B cell (primary cell): Measurements from ENCODE around the gene ETAA1. TPM values are rescaled to one million over a fixed set of nuclear protein-coding genes. Genes with fewer than 3 reads are reported as not detected.

Experiments used
- ATAC-seq: fragments of 200-7000 bp; cut with Tn5 transposase; one replicate; pipeline ENCODE4 v1.10.0; 2021; ENCODE audit warnings: low read depth, mild to moderate bottlenecking, moderate number of reproducible peaks, moderate library complexity
- CTCF ChIA-PET: fragments of 350-600 bp; sonication (Branson Sonifier 250); formaldehyde crosslinking; loops from one replicate; lab custom pipeline; 2021; ENCODE audit warnings: antibody characterized with exemption, inconsistent platforms; lab: Charles Lee
- POLR2A ChIA-PET: fragments of 350-600 bp; sonication (Branson Sonifier 250); formaldehyde crosslinking; loops from one replicate; lab custom pipeline; 2021; ENCODE audit warnings: antibody characterized with exemption; lab: Charles Lee
- DNase-seq: peaks from one replicate; pipeline ENCODE4 v3.0.0; 2013
- H2AFZ ChIP-seq: 2 replicates; pipeline ENCODE4 v1.6.1; 2012; ENCODE audit warnings: mild to moderate bottlenecking, low read depth, low read length; ENCODE audit not compliant: insufficient read depth, poor library complexity, severe bottlenecking
- H3K27ac ChIP-seq, 2 donors: 1 replicate in 1 of 2; 2 replicates in 1 of 2; pipeline ENCODE4 v1.5.1; 2012 to 2013; ENCODE audit warnings: low read length in 2 of 2, mild to moderate bottlenecking in 2 of 2, moderate library complexity in 1 of 2
- H3K27me3 ChIP-seq, 4 experiments: fragments of 200-600 bp in 1 of 4; sonication (generic) in 1 of 4; replicated peaks in 1 of 4; 1 replicate in 2 of 4; 2 replicates in 2 of 4; pipeline versions ENCODE4 v1.6.1 to v1.7.0; 2013 to 2016; ENCODE audit warnings: low read length in 3 of 4, mild to moderate bottlenecking in 2 of 4, mixed read lengths in 1 of 4, moderate library complexity in 1 of 4; ENCODE audit not compliant: insufficient read depth in 4 of 4, control insufficient read depth in 3 of 4; ENCODE audit errors: control extremely low read depth in 1 of 4
- H3K36me3 ChIP-seq, 2 experiments: replicated peaks in 1 of 2; 1 replicate in 1 of 2; 2 replicates in 1 of 2; pipeline versions ENCODE4 v1.6.1 to v1.7.1; 2013; ENCODE audit warnings: low read length in 1 of 2; ENCODE audit not compliant: insufficient read depth in 2 of 2, control insufficient read depth in 1 of 2; ENCODE audit errors: control extremely low read depth in 1 of 2, extremely low read depth in 1 of 2
- H3K4me1 ChIP-seq, 2 donors: fragments of 200-600 bp in 1 of 2; sonication (generic) in 1 of 2; 1 replicate in 1 of 2; 2 replicates in 1 of 2; pipeline versions ENCODE4 v1.5.1 to v1.6.1; 2013 to 2017; ENCODE audit warnings: low read length in 2 of 2; ENCODE audit not compliant: control insufficient read depth in 2 of 2, insufficient read depth in 2 of 2
- H3K4me2 ChIP-seq: replicated peaks from 2 replicates; pipeline ENCODE3; 2012; ENCODE audit warnings: mild to moderate bottlenecking, low read depth, low read length; ENCODE audit not compliant: poor library complexity, severe bottlenecking
- H3K4me3 ChIP-seq, 5 experiments: fragments of 200-600 bp in 1 of 5; sonication (generic) in 1 of 5; 1 replicate in 3 of 5; 2 replicates in 2 of 5; pipeline versions ENCODE4 v1.5.1 to v1.7.0; 2011 to 2016; ENCODE audit warnings: low read length in 4 of 5, mild to moderate bottlenecking in 4 of 5, low read depth in 2 of 5, control low read depth in 1 of 5, moderate library complexity in 1 of 5; ENCODE audit not compliant: insufficient read depth in 1 of 5; ENCODE audit errors: control extremely low read depth in 1 of 5, extremely low read depth in 1 of 5
- H3K79me2 ChIP-seq: fragments of 200-600 bp; sonication (generic); one replicate; pipeline ENCODE4 v1.6.0; 2016; ENCODE audit warnings: low read length; ENCODE audit not compliant: control insufficient read depth, insufficient read depth
- H3K9ac ChIP-seq: fragments of 200-600 bp; sonication (generic); 2 replicates; pipeline ENCODE4 v1.6.1; 2017; ENCODE audit warnings: mild to moderate bottlenecking, low read length, moderate library complexity
- H3K9me3 ChIP-seq, 3 donors: one replicate each; pipeline versions ENCODE4 v1.6.1 to v1.7.1; 2013; ENCODE audit warnings: low read length in 2 of 3; ENCODE audit not compliant: control insufficient read depth in 2 of 3, insufficient read depth in 1 of 3; ENCODE audit errors: control extremely low read depth in 1 of 3
- H4K20me1 ChIP-seq: 2 replicates; pipeline ENCODE4 v1.6.0; 2012; ENCODE audit warnings: mild to moderate bottlenecking, low read length; ENCODE audit not compliant: insufficient read depth, control insufficient read depth, poor library complexity, severe bottlenecking
- H3K27ac Mint-ChIP-seq: one replicate; pipeline ENCODE4 v1.8.0; 2021; ENCODE audit warnings: mixed read lengths
- H3K27me3 Mint-ChIP-seq: one replicate; pipeline ENCODE4 v1.8.0; 2021; ENCODE audit warnings: mixed read lengths
- H3K4me1 Mint-ChIP-seq: one replicate; pipeline ENCODE4 v1.8.0; 2021; ENCODE audit warnings: mixed read lengths
- H3K4me3 Mint-ChIP-seq: one replicate; pipeline ENCODE4 v1.8.0; 2021; ENCODE audit warnings: mixed read lengths
- H3K9me3 Mint-ChIP-seq: one replicate; pipeline ENCODE4 v1.8.0; 2022; ENCODE audit warnings: mixed read lengths; ENCODE audit not compliant: insufficient read depth
- CTCF ChIP-seq: fragments of 200-600 bp; IDR thresholded peaks from one replicate; pipeline ENCODE4 v1.8.0; 2022; ENCODE audit warnings: antibody characterized with exemption, mild to moderate bottlenecking
- EZH2 ChIP-seq: IDR thresholded peaks from 2 replicates; pipeline ENCODE4 v1.6.1; 2012; ENCODE audit warnings: borderline replicate concordance, low read depth, mild to moderate bottlenecking, moderate library complexity, low read length; ENCODE audit not compliant: insufficient read depth, poor library complexity, severe bottlenecking
- WGBS: methylation state at CpG from one replicate; pipeline ENCODE4 v1.1.5; 2013; ENCODE audit warnings: missing lambda C conversion rate; ENCODE audit not compliant: insufficient coverage; 5-methylcytosine and 5-hydroxymethylcytosine counted together
- intact Hi-C: fragments of 100-400 bp; cut with micrococcal nuclease; formaldehyde crosslinking; loops from one replicate; pipeline ENCODE4 v1.10.0; 2022
- polyA plus RNA-seq: library from polyadenylated mRNA; depleted of rRNA; stranded (reverse); fragments of >200 nt; gene quantifications from 2 replicates; pipeline ENCODE4 v1.2.3, GENCODE V29; 2012
- total RNA-seq, 2 donors: library from RNA; stranded (reverse); fragments of 120-200 nt in 1 of 2; gene quantifications; 1 replicate in 1 of 2; 2 replicates in 1 of 2; pipeline versions ENCODE4 v1.2.3 to v1.2.4, GENCODE V29; 2013 to 2022

The ETAA1 gene
- total and polyA plus RNA-seq, 2 donors (not counting 1 experiment from before 2014, with no cell fraction given), result 6.2 to 15.3 TPM

- Mint-ChIP-seq H3K9me3 (no peaks in the 10 kb centered on the region), H3K27ac (no peak overlapping the region), H3K4me1 (peaks cover 10% of the 10 kb centered on the region), H3K27me3 (no peaks in the 10 kb centered on the region), H3K4me3 (no peak overlapping the region)
- H3K9me3 ChIP-seq, result no peaks in the 10 kb centered on the region
- no peak for TF ChIP-seq CTCF
- TF ChIP-seq EZH2, result no peak
- H3K9ac ChIP-seq, result no peak overlapping the region
- no peak overlapping the region for H3K27ac ChIP-seq
- H3K4me3 ChIP-seq, result no peak overlapping the region
- no peak overlapping the region for H3K4me2 ChIP-seq
- intact Hi-C loops, result no loop called here
- peaks cover 0 to 3% of the 10 kb centered on the region in 2 donors for H3K4me1 ChIP-seq
- ChIA-PET CTCF (no interaction called here), POLR2A (no interaction called here)
- DNase-seq (no peak), ATAC-seq (no peak)
- no peak overlapping the region for H2AFZ ChIP-seq
- no peaks in the 10 kb centered on the region for H4K20me1 ChIP-seq
- no peaks in the 10 kb centered on the region for H3K79me2 ChIP-seq
- H3K36me3 ChIP-seq, result no peaks in the 10 kb centered on the region
- no peaks in the 10 kb centered on the region for H3K27me3 ChIP-seq
Observed at GRCh38 chr2:67393237-67393636, 3.9 kb upstream of the ETAA1 start.

GRCh38 chr2:67394734-67395133 lies 2.4 kb upstream of the ETAA1 start:
- Histone ChIP-seq H3K4me1 (peaks cover 0 to 4% of the 10 kb centered on the region in 2 donors), H3K36me3 (no peaks in the 10 kb centered on the region), H3K79me2 (no peaks in the 10 kb centered on the region), H3K9ac (no peak overlapping the region), H3K27ac (no peak overlapping the region), H3K9me3 (no peaks in the 10 kb centered on the region), H3K27me3 (no peaks in the 10 kb centered on the region), H3K4me3 (no peak overlapping the region), H4K20me1 (no peaks in the 10 kb centered on the region), H3K4me2 (no peak overlapping the region), H2AFZ (no peak overlapping the region)
- TF ChIP-seq EZH2, result no peak
- TF ChIP-seq CTCF, result no peak
- ChIA-PET POLR2A (no interaction called here), CTCF (no interaction called here)
- ATAC-seq (no peak), DNase-seq (no peak)
- intact Hi-C loops, result no loop called here
- Mint-ChIP-seq H3K4me1 (peaks cover 10% of the 10 kb centered on the region), H3K4me3 (no peak overlapping the region), H3K27ac (no peak overlapping the region), H3K27me3 (no peaks in the 10 kb centered on the region), H3K9me3 (no peaks in the 10 kb centered on the region)
- 100% methylated on average over 1 of the region's 3 CpGs for WGBS
